Omental fat pad (tissue), 4 donors: ENCODE measurements around the gene KRTAP25-1. TPM values are rescaled to one million over a fixed set of nuclear protein-coding genes. Genes with fewer than 3 reads are reported as not detected.

Experiments used
- ATAC-seq: fragments of 150-250 bp; one replicate; pipeline ENCODE4 v1.9.1; 2016; ENCODE audit warnings: mild to moderate bottlenecking, moderate library complexity; ENCODE audit not compliant: low FRiP score
- DNase-seq: peaks from one replicate; pipeline ENCODE4 v3.0.0-alpha.2; 2019; ENCODE audit warnings: low spot score
- total RNA-seq, 4 donors: library from RNA; depleted of rRNA; stranded (reverse); fragments of >200 nt; gene quantifications; one replicate each; pipeline ENCODE4 v1.1.0, GENCODE V29; 2016
- TF ChIP-seq, protein P1 (sequence below), 3 donors: fragments of 450-650 bp; IDR thresholded peaks; one replicate each; pipeline ENCODE4 v1.5.1; 2016 to 2017; ENCODE audit warnings: antibody characterized with exemption in 3 of 3, mild to moderate bottlenecking in 3 of 3, moderate library complexity in 2 of 3

Gene KRTAP25-1
- total RNA-seq, 4 donors from 2014 or later: not detected

DNA sequence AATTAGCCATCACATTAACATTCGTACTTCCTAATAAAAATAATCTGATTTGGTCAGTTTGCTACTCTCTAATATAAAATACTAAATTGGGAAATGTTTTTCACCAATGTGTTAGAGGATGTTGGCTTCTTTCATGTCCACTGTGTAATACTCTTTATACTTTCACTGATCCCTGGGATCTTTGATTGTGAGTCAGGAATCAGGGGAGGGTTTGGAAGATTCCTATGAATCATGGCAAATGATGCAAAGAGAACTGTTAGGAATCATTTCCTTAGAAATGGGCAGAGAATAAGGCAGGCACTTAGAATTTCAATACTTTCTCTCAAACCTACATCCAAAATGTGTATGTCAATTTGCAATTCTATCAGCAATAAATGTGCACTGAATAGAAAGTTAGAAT, 37.5 kb downstream of the KRTAP25-1 start:
- ATAC-seq: no peak
- TF ChIP-seq, protein P1, sequence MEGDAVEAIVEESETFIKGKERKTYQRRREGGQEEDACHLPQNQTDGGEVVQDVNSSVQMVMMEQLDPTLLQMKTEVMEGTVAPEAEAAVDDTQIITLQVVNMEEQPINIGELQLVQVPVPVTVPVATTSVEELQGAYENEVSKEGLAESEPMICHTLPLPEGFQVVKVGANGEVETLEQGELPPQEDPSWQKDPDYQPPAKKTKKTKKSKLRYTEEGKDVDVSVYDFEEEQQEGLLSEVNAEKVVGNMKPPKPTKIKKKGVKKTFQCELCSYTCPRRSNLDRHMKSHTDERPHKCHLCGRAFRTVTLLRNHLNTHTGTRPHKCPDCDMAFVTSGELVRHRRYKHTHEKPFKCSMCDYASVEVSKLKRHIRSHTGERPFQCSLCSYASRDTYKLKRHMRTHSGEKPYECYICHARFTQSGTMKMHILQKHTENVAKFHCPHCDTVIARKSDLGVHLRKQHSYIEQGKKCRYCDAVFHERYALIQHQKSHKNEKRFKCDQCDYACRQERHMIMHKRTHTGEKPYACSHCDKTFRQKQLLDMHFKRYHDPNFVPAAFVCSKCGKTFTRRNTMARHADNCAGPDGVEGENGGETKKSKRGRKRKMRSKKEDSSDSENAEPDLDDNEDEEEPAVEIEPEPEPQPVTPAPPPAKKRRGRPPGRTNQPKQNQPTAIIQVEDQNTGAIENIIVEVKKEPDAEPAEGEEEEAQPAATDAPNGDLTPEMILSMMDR (IDR thresholded peaks at IDR 0.05): no peak
- DNase-seq: no peak

DNA sequence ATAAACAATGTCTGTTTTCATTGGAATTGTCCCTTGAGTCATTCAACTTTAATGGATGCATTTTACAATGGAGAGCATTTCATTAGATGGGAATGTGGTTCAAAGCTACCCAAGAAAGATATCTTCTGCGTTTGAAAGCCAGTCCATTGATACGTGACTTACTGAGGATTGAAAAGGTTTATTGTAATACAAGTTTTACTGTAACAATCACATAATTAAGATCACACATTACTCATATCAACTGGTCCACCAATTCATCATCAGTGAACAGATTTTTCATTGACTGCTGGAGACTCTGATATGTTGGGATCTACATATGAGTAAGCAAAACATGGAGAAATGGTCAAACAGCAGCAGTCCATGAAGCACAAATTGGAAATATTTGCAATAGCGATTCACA, 39.4 kb downstream of the KRTAP25-1 start:
- TF ChIP-seq, protein P1 (IDR thresholded peaks at IDR 0.05): no peak
- ATAC-seq (no peak), DNase-seq (no peak)

DNA sequence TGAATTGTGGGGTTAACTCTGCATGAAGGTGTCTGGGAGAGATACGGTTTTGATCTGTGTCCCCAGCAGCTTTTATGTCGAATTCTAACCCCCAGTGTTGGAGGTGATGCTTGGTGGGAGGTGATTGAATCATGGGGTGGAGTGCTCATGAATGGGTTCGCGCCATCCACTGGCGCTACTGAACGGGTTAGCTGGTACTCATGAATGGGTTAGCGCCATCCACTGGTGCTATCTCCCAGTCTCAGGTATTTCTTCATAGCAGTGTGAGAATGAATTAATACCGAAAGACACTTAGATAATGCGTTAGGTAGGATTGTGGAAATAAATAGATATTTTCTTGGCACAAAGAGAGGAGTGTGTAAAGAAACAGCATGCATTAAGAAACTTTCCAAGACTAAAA, 40.5 kb downstream of the KRTAP25-1 start:
- DNase-seq (no peak), ATAC-seq (no peak)
- TF ChIP-seq, protein P1 (IDR thresholded peaks at IDR 0.05): no peak

DNA sequence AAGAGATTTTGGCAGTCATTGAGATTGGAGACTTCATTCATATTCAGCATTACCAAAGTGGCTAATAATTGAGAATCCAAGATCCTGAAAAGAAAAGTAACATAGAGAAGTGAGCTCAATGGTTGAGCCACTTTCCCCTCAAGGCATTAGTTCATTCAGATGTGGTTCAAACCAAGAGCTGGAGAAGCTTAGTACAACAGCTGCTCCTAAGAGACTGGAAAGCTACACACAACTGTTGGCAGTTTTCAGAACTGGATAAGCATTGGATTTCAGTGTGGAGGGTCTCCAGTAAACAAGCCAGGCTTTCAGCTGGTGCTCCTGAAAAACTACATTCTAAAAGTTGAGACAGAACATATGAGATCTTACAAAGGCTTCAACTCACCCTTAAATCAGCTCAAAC, 44.3 kb downstream of the KRTAP25-1 start:
- ATAC-seq (no peak), DNase-seq (no peak)
- TF ChIP-seq, protein P1 (IDR thresholded peaks at IDR 0.05): no peak

DNA sequence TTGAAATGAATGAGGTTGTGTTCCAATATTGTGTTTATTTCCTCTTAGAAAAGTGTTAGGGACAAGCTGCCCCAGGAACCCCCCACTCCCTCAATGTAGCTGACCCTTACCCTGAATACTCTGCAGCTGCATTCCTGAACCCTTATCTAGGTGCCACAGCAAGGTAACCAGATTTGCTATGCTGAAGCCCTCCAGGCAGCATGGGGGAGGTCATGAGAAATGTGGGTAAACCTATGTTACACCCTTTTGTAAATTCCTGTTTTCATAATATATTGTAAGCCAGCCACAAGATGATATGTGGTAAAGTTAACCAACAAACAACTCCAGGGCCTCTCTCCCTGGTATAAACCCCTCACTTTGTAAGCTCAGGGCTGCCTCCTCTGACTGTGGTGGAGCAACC, 45.6 kb downstream of the KRTAP25-1 start:
- ATAC-seq: no peak
- no peak for DNase-seq
- TF ChIP-seq, protein P1 (IDR thresholded peaks at IDR 0.05): no peak

DNA sequence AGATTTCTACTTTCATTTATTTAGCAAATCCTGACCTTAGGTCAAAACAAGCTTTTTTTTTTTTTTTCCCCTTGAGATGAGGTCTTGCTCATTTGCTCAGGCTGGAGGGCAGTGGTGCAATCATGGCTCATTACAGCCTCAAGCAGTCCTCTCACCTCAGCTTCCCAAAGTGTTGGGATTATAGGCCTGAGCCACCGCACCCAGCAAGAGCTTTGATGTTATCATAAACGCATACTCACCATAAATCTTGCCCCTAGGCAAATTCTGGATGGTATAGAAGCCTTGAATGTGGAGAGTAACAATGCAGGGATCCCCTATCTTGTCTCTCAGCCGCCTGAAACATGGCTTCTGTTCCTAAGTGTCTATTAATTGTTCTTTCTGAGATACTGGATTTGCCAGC, 48.7 kb downstream of the KRTAP25-1 start:
- ATAC-seq (no peak), DNase-seq (no peak)
- TF ChIP-seq, protein P1 (IDR thresholded peaks at IDR 0.05): no peak

Other genes starting within 250 kb of the KRTAP25-1 start
- gene CLDN17, start 122.7 kb downstream of the KRTAP25-1 start, total RNA-seq: not detected
- gene CLDN8, start 73.4 kb downstream of the KRTAP25-1 start, total RNA-seq: not detected
- gene KRTAP24-1, start 6.6 kb downstream of the KRTAP25-1 start, total RNA-seq: not detected
- gene KRTAP26-1, start 30.8 kb upstream of the KRTAP25-1 start, total RNA-seq: not detected
- not detected for gene KRTAP27-1, start 48.2 kb upstream of the KRTAP25-1 start, total RNA-seq
- not detected for gene KRTAP23-1, start 59.1 kb upstream of the KRTAP25-1 start, total RNA-seq
- not detected for gene KRTAP13-2, start 82.8 kb upstream of the KRTAP25-1 start, total RNA-seq
- gene KRTAP13-1, start 106.5 kb upstream of the KRTAP25-1 start, total RNA-seq: not detected
- not detected for gene KRTAP13-3, start 136.4 kb upstream of the KRTAP25-1 start, total RNA-seq
- not detected for gene KRTAP13-4, start 140.7 kb upstream of the KRTAP25-1 start, total RNA-seq
- not detected for gene KRTAP15-1, start 150.8 kb upstream of the KRTAP25-1 start, total RNA-seq
- gene KRTAP19-1, start 190.9 kb upstream of the KRTAP25-1 start, total RNA-seq: not detected
- not detected for gene KRTAP19-2, start 197.9 kb upstream of the KRTAP25-1 start, total RNA-seq
- gene KRTAP19-3, start 202.5 kb upstream of the KRTAP25-1 start, total RNA-seq: not detected
- not detected for gene KRTAP19-4, start 207.7 kb upstream of the KRTAP25-1 start, total RNA-seq
- gene KRTAP19-5, start 212.6 kb upstream of the KRTAP25-1 start, total RNA-seq: not detected